Motor neuron (in vitro differentiated cells): ENCODE measurements around the gene MARCHF10. TPM values are rescaled to one million over a fixed set of nuclear protein-coding genes. Genes with fewer than 3 reads are reported as not detected.
"Not testable (repeated sequence)": the region's sequence is repeated elsewhere in the genome, so short reads cannot be mapped to it uniquely, and the experiment has no call there.

Experiments
- ATAC-seq, 8 experiments: fragments of 200-7000 bp; cut with Tn5 transposase; replicated peaks in 6 of 8; 2 replicates each; pipeline ENCODE4 v1.8.0; 2021; ENCODE audit warnings: mild to moderate bottlenecking in 8 of 8, moderate library complexity in 8 of 8
- H3K27ac ChIP-seq, 2 donors: fragments of 250-450 bp; sonication (Bioruptor Pico); 2 replicates each; pipeline ENCODE4 v1.9.0; 2021; ENCODE audit warnings: antibody characterized with exemption in 2 of 2, mild to moderate bottlenecking in 2 of 2, moderate library complexity in 1 of 2
- H3K4me1 ChIP-seq, 2 donors: fragments of 250-450 bp; sonication (Bioruptor Pico); replicated peaks in 1 of 2; 2 replicates each; pipeline ENCODE4 v1.6.1; 2021; ENCODE audit warnings: antibody characterized with exemption in 2 of 2, mild to moderate bottlenecking in 2 of 2, moderate library complexity in 1 of 2
- H3K4me3 ChIP-seq, 5 donors: fragments of 250-450 bp; sonication (Bioruptor Pico); 2 replicates each; pipeline ENCODE4 v1.9.0; 2021; ENCODE audit warnings: antibody characterized with exemption in 5 of 5, mild to moderate bottlenecking in 5 of 5, moderate library complexity in 4 of 5
- WGBS, 10 experiments: fragments of 450-650 bp; shearing (Covaris generic); methylation state at CpG; one replicate each; pipeline ENCODE4 v1.0.0; 2022; 5-methylcytosine and 5-hydroxymethylcytosine counted together
- in situ Hi-C, 9 experiments: fragments of 400-800 bp; cut with MboI; loops; one replicate each; pipeline ENCODE4 v1.15.0; 2021; ENCODE audit warnings: low sequenced_read_pairs in 9 of 9, low pct_unique_long_range_greater_than_20kb in 2 of 9; ENCODE audit not compliant: unreplicated experiment in 9 of 9
- total RNA-seq, 8 experiments: library from RNA; unstranded; fragments of 300-600 nt; gene quantifications; 2 replicates each; pipeline versions ENCODE4 v1.2.3 to v1.2.4, GENCODE V29; 2022

MARCHF10 gene, protein sequence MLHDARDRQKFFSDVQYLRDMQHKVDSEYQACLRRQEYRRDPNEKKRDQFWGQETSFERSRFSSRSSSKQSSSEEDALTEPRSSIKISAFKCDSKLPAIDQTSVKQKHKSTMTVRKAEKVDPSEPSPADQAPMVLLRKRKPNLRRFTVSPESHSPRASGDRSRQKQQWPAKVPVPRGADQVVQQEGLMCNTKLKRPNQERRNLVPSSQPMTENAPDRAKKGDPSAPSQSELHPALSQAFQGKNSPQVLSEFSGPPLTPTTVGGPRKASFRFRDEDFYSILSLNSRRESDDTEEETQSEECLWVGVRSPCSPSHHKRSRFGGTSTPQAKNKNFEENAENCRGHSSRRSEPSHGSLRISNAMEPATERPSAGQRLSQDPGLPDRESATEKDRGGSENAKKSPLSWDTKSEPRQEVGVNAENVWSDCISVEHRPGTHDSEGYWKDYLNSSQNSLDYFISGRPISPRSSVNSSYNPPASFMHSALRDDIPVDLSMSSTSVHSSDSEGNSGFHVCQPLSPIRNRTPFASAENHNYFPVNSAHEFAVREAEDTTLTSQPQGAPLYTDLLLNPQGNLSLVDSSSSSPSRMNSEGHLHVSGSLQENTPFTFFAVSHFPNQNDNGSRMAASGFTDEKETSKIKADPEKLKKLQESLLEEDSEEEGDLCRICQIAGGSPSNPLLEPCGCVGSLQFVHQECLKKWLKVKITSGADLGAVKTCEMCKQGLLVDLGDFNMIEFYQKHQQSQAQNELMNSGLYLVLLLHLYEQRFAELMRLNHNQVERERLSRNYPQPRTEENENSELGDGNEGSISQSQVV
- total RNA-seq: 1 to 10 TPM in 2 of 8 experiments, under 1 TPM in 5, not detected in 1; 0.20 to 2.2 (median 0.71) TPM

DNA sequence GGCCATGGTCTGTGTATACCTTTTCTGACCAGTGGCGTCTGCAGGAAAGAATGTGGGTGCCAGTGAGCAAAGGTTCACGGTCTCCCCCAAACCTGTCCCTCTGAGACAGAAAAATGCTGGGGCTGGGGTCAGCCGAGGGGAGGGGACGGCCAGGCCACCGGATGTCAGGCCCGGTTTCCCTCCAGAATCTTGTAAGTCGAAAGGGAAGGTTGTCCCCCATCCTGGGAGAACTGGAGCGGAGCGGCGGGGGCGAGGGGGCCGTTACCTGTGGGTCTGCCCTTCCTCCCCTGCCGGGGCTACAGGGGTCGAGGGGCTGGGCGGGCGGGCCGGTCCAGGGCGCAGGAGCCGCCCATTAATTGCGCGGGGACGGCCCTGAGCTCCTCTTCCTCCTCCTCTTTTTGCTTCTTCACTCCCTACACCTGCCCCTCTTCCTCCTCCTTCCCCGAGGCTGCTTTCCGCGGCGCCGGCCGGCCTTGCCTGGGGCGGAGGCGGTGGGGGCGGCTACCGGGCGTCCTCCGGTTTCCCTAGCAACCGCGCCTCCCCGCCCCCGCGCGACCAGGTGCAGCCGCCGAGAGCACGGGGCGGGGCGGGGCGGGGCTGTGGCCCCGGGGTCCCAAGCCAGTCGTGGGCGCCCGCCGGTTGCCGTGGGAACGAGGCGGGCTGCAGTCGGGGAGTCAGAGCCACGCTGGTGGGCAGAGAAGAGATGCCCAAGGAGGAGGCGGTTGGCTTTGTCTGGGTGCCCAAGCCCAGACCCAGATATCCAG is at the start of gene MARCHF10:
TSS of gene MARCHF10 (minus strand) at position 503 of the 764 bp plus-strand sequence. CDS start 6,579 bp downstream, outside the sequence.
- peak; percentile 26 to 96 (median 94) for ATAC-seq
- H3K4me1 ChIP-seq: peaks cover 23 to 35% of the 10 kb centered on the region in 2 donors
- H3K4me3 ChIP-seq: peak within 1 kb of the TSS in 4 of 5 donors; percentile 4 to 28 (median 14)
- peak within 1 kb of the TSS in 1 of 2 donors; percentile 14 for H3K27ac ChIP-seq
- WGBS, 10 experiments: 6 to 26% (median 17%) methylated on average over 2 to 7 of the region's 57 CpGs; no CpG with 5 or more reads in 7 of the 10 experiments
- in situ Hi-C loops: no loop called here

GRCh38 chr17:62857526-62857925 is 49.4 kb upstream of the MARCHF10 start:
- no peak for ATAC-seq
- Histone ChIP-seq H3K4me3 (no peak overlapping the region), H3K27ac (no peak overlapping the region), H3K4me1 (no peaks in the 10 kb centered on the region)
- in situ Hi-C loops: no loop called here
- WGBS, 10 experiments: 40 to 100% (median 87%) methylated on average over 1 to 6 of the region's 6 CpGs

DNA sequence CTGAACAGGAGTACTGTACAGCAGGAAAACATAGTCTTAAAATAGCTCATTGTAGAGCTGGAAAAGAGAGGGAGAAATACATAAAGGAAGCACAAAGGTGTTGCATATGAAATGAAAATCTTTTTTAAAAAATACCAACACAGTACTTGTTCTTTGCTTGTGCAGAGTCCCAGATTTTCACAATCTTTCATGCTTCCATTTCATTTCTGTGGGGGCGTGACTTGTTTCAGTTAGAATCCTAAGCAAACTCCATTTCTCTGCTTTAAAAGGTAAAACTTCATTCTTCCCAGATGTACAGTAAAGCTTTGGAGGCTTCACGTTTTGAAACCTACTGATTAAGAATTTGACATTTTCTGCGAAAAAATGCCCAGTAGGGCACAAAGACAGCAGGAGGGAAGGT is 48.5 kb upstream of the MARCHF10 start:
- Histone ChIP-seq H3K4me1 (no peaks in the 10 kb centered on the region), H3K4me3 (no peak overlapping the region), H3K27ac (no peak overlapping the region)
- no peak for ATAC-seq
- WGBS, 10 experiments: 40 to 94% (median 80%) methylated on average over 2 to 3 of the region's 3 CpGs; no CpG with 5 or more reads in 2 of the 10 experiments
- in situ Hi-C loops: no loop called here

- 5 to 86% (median 60%) methylated on average over 1 to 5 of the region's 5 CpGs for WGBS, 10 experiments
- Histone ChIP-seq H3K27ac (no peak overlapping the region), H3K4me1 (no peaks in the 10 kb centered on the region), H3K4me3 (no peak overlapping the region)
- in situ Hi-C loops: no loop called here
- no peak for ATAC-seq
Observed at GRCh38 chr17:62855156-62855555, 47.0 kb upstream of the MARCHF10 start.

GRCh38 chr17:62854098-62854680 is 46.1 kb upstream of the MARCHF10 start:
- Histone ChIP-seq H3K27ac (no peak overlapping the region), H3K4me1 (no peaks in the 10 kb centered on the region), H3K4me3 (no peak overlapping the region)
- 19 to 100% (median 84%) methylated on average over 1 to 6 of the region's 6 CpGs for WGBS, 10 experiments
- in situ Hi-C loops: no loop called here
- ATAC-seq: no peak

GRCh38 chr17:62852195-62852594 is 44.1 kb upstream of the MARCHF10 start:
- Histone ChIP-seq H3K4me1 (no peaks in the 10 kb centered on the region), H3K4me3 (no peak overlapping the region), H3K27ac (no peak overlapping the region)
- WGBS, 10 experiments: 70 to 100% (median 94%) methylated on average over 1 of the region's 2 CpGs; no CpG with 5 or more reads in 4 of the 10 experiments
- in situ Hi-C loops: no loop called here
- ATAC-seq: no peak

GRCh38 chr17:62849591-62850415 is 41.7 kb upstream of the MARCHF10 start:
- H3K4me3 ChIP-seq, H3K4me1 ChIP-seq, in situ Hi-C loops, ATAC-seq, H3K27ac ChIP-seq: not testable (repeated sequence)
- WGBS, 10 experiments: 75 to 96% (median 91%) methylated on average over 2 to 8 of the region's 10 CpGs; no CpG with 5 or more reads in 4 of the 10 experiments

- Histone ChIP-seq H3K4me3 (no peak overlapping the region), H3K27ac (no peak overlapping the region), H3K4me1 (no peaks in the 10 kb centered on the region)
- WGBS, 10 experiments: 63 to 100% (median 87%) methylated on average over 1 to 5 of the region's 5 CpGs
- ATAC-seq: no peak
- in situ Hi-C loops: no loop called here
Observed at GRCh38 chr17:62848334-62848733, 40.2 kb upstream of the MARCHF10 start.

DNA sequence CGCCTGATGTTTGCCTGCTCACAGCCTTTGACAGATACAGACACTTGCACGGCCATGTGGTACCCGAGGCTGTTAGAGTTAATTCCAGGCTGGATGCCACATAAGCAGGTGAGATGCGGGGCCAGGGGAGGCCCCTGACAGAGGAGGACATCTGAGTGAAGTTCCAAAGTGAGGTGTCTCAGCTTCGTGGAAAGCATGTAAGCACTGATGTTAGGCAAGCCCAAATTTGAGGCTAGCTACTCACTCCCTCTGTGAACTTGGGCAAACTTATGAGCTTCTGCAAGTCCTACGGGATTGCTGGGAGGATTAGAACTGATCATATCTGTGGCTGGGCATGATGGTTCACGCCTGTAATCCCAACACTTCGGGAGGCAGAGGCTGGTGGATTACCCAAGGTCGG is 39.3 kb upstream of the MARCHF10 start:
- H3K27ac ChIP-seq: no peak overlapping the region
- in situ Hi-C loops: no loop called here
- H3K4me1 ChIP-seq: no peaks in the 10 kb centered on the region
- WGBS, 10 experiments: 19 to 100% (median 78%) methylated on average over 1 to 8 of the region's 9 CpGs
- ATAC-seq: no peak
- no peak overlapping the region for H3K4me3 ChIP-seq

DNA sequence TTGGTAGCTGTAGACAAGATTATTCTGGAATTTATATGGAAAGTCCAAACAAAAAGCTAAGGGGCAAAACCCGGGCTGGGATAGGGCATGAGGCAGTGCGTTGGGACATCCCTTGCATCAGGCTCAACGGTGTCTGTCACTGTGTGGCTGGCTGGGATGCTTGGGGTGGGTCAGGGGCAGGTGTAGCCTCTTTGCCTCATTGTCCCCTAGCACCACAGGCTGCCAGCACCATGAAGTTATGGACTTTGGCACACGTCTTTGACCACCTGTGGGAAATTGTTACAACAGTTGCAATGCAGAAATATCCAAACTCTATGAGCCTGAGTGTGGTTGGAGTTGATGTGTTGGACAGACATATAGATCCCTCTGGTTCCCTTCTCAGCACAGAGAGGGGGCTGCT is 32.8 kb upstream of the MARCHF10 start:
- H3K4me1 ChIP-seq: no peaks in the 10 kb centered on the region
- in situ Hi-C loops: no loop called here
- no peak overlapping the region for H3K4me3 ChIP-seq
- ATAC-seq: no peak
- WGBS, 10 experiments: 30 to 100% (median 79%) methylated on average over 2 to 4 of the region's 4 CpGs; no CpG with 5 or more reads in 5 of the 10 experiments
- H3K27ac ChIP-seq: no peak overlapping the region

DNA sequence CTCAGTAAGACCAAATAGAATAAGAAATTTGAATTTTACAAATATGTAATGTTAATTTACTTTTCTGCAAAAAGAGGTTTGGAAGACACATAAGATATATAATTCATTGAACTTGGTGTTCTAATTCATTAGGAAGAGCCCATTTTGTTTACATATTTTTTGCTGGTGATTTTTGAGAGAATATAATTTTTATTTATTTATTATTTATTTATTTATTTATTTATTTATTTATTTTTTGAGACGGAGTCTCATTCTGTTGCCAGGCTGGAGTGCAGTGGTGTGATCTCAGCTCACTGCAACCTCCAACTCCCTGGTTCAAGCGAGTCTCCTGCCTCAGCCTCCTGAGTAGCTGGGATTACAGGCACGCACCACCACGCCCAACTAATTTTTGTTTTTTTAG is 25.7 kb upstream of the MARCHF10 start:
- WGBS, 10 experiments: 74 to 100% (median 89%) methylated on average over 1 to 4 of the region's 4 CpGs
- H3K27ac ChIP-seq, in situ Hi-C loops, H3K4me1 ChIP-seq, H3K4me3 ChIP-seq, ATAC-seq: not testable (repeated sequence)

- WGBS, 10 experiments: 100% methylated on average over 1 of the region's 1 CpG; no CpG with 5 or more reads in 4 of the 10 experiments
- ATAC-seq: no peak
- Histone ChIP-seq H3K4me1 (peaks cover 9 to 10% of the 10 kb centered on the region in 2 donors), H3K4me3 (no peak overlapping the region), H3K27ac (no peak overlapping the region)
- in situ Hi-C loops: no loop called here
Observed at GRCh38 chr17:62832405-62832804, 24.3 kb upstream of the MARCHF10 start.
